KOPT-K1 (cell line): Measurements from ENCODE around the gene SUGCT.

Experiments
- H3K27ac ChIP-seq: fragments of 200-600 bp; sonication (generic); 2 replicates; pipeline ENCODE4 v1.5.1; 2016; ENCODE audit warnings: antibody characterized with exemption, mild to moderate bottlenecking, low read depth, low read length; ENCODE audit not compliant: poor library complexity, severe bottlenecking
- H3K36me3 ChIP-seq: fragments of 200-600 bp; sonication (generic); 2 replicates; pipeline ENCODE4 v1.5.1; 2017; ENCODE audit warnings: antibody characterized with exemption, mild to moderate bottlenecking, low read length, moderate library complexity; ENCODE audit not compliant: insufficient read depth
- H3K9me3 ChIP-seq: fragments of 200-600 bp; sonication (generic); 2 replicates; pipeline ENCODE4 v1.5.1; 2017; ENCODE audit warnings: antibody characterized with exemption, low read length, mild to moderate bottlenecking; ENCODE audit not compliant: insufficient read depth, poor library complexity, severe bottlenecking

The SUGCT gene

DNA sequence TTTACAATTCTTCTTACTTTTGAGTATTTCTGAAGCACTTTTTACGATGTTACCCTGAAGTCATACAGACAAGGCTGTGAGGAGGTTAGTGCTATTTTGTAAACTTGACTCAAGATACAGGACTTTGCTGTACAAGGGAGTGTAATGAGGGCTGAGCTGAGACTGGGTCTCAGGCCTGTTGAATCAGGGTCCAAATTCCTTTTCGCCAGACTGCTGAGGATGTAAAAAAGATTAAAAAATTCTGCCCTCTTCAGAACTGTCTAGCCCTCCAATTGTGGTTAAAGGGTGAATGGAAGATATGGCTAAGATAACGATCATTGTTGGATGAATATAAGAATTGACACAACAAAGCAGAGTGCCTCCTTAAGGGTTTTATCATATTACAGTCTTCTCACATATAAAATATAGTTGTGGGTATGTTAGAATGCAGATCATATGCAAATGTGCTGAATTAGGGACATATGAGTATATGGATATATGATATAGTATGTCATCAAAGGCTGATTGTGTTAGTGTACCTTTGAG is 165.4 kb downstream of the SUGCT start:
- H3K36me3 ChIP-seq = no peaks in the 10 kb centered on the region
- H3K27ac ChIP-seq = no peak overlapping the region
- no peaks in the 10 kb centered on the region for H3K9me3 ChIP-seq

DNA sequence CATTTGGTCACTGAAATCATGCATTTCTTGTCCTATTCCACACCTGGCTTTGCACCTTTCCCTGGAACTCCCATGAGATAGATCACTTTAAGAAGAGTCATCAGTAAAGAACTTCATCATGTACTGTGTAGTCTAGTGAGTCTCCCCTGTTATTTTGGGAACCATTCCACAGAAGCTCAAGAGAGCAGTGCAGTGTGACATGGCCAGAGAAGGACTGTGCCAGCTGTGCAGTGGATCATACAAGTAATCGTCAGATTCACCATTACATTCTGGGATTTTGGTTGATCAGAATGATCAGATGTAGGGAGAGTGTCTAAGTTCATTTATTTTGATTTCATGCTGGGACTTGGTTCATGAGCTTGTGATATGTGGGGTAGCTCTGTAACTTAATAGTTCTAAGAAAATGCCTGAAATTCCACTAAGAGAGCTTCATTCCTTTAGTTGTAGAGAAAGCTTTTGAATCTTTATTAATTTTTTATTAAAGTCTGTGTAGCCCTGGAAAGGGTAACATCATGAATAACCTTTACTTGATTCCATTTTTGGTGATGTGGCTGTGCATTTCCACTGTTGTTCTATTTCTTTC is 166.8 kb downstream of the SUGCT start:
- no peaks in the 10 kb centered on the region for H3K36me3 ChIP-seq
- no peak overlapping the region for H3K27ac ChIP-seq
- no peaks in the 10 kb centered on the region for H3K9me3 ChIP-seq

GRCh38 chr7:40303996-40304395 is 169.2 kb downstream of the SUGCT start:
- no peaks in the 10 kb centered on the region for H3K36me3 ChIP-seq
- H3K9me3 ChIP-seq = no peaks in the 10 kb centered on the region
- H3K27ac ChIP-seq = no peak overlapping the region

DNA sequence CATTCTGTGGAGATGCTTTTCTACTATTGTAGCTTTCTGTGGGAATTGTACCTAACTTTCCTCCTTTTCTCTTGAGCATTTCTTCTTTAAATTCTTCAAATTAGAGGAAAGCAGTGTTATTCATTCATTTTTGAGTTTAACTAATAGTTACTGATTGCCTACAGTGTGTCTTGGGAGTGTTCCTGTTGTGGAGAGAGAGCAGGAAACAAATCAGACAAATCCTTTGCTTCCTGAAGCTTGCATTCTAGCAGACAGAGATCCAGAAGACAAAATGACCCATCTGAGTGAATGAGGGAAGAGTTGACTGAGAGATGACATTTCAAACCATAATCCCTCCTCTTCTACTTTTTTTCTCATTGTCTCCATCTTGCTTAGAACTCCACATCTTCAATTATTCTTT is 170.4 kb downstream of the SUGCT start:
- Histone ChIP-seq H3K9me3 (no peaks in the 10 kb centered on the region), H3K36me3 (no peaks in the 10 kb centered on the region), H3K27ac (no peak overlapping the region)

DNA sequence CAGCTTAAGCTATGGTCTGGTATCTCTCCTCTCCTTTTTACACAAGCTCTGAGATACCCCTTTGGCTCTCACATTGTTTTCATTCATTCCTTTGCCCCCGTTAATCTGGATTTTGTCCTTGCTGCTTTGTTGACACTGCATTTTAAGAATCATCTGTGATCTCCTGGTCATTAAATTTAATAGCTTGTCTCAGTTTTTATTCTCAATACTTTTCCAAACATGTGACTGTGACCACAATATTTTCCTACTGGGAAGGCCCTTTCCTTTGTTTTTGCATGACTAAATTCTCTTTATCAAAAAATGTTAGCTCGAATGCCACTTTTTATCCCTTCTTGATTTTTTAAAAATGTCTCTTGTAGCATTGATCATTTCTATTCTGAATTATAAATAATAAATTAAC is 171.2 kb downstream of the SUGCT start:
- Histone ChIP-seq H3K9me3 (no peaks in the 10 kb centered on the region), H3K27ac (no peak overlapping the region), H3K36me3 (no peaks in the 10 kb centered on the region)

GRCh38 chr7:40306596-40306995 is 171.8 kb downstream of the SUGCT start:
- Histone ChIP-seq H3K27ac (no peak overlapping the region), H3K9me3 (no peaks in the 10 kb centered on the region)

DNA sequence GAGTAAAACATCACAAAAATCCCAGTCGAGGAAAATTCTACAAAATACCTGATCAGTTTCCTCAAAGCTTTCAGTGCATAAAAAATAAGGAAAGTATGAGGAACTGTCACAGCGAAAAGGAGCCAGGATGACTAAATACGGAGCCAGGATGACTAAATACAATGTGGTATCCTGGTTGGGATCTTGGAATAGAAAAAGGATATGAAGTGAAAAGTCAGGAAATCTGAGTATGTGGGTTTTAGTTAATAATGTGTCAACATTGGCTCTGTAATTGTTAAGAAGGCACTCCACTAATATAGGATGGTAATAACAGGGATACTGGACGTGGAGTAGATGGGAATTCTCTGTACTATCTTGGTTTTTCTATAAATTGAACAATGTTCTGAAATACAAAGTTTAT is 175.5 kb downstream of the SUGCT start:
- Histone ChIP-seq H3K36me3 (no peaks in the 10 kb centered on the region), H3K9me3 (no peaks in the 10 kb centered on the region), H3K27ac (no peak overlapping the region)

More at GRCh38 chr7:40306596-40306995, 171.8 kb downstream of the SUGCT start:
- H3K36me3 ChIP-seq = no peaks in the 10 kb centered on the region

DNA sequence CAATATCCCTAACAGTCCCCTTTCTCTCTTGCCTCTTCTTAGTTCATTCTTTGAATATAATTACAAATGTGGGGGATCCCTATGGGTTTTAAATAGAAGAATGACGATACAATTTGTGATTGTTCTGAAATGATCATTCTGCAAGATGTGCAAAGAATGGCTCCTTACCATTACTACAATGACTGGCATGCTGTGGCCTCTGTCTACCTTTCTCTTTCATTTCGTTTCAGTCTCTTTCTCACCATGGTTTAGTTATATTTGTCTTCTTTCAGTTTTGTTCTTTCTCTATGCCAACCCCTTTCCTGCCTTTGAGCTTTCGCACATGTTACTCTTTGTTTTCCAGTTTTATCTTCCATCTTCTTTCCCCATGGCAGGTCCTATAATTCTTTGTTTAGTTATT is 176.5 kb downstream of the SUGCT start:
- Histone ChIP-seq H3K9me3 (no peaks in the 10 kb centered on the region), H3K36me3 (no peaks in the 10 kb centered on the region), H3K27ac (no peak overlapping the region)

DNA sequence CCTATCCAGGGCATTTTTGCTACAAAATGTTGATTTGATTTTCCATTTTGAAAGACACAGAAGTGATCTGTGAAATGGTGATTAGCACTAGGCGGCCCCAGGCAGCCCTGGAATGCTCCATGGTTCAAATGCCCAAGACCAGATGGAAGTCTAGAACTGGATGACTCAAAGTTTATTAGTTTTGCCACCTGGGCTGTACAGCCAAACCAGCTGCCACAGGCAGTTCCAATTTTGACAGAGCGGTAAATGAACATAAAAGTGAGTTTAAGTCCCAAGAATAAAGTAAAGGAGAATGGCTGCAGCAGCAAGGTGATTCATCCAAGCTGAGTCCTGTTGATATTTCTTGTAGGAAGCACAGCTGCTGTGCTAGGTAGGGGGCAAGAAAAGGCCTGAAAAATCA is 180.5 kb downstream of the SUGCT start:
- H3K27ac ChIP-seq = no peak overlapping the region
- H3K9me3 ChIP-seq = no peaks in the 10 kb centered on the region
- H3K36me3 ChIP-seq = no peaks in the 10 kb centered on the region

- Histone ChIP-seq H3K27ac (no peak overlapping the region), H3K9me3 (no peaks in the 10 kb centered on the region), H3K36me3 (no peaks in the 10 kb centered on the region)
Observed at GRCh38 chr7:40316176-40316575, 181.4 kb downstream of the SUGCT start.

DNA sequence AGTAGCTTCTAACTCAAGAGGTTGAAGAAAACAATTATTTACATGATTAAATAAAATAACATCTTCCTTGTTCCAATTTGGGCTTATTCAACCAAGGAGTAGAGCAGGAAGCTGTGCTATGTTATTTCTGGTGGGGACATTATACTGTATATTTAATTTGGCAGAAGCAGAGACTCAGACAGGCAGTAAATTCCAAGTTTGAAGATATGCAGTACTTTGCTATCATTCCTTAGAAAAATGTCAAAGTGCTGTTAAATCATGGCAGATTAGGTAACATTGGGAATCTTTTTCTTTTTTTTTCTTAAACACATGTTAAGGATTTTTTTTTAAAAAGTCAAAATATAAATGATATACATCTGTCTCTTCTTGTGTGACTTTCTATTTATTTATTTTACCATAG is 190.1 kb downstream of the SUGCT start:
- Histone ChIP-seq H3K9me3 (no peaks in the 10 kb centered on the region), H3K36me3 (no peaks in the 10 kb centered on the region), H3K27ac (no peak overlapping the region)

DNA sequence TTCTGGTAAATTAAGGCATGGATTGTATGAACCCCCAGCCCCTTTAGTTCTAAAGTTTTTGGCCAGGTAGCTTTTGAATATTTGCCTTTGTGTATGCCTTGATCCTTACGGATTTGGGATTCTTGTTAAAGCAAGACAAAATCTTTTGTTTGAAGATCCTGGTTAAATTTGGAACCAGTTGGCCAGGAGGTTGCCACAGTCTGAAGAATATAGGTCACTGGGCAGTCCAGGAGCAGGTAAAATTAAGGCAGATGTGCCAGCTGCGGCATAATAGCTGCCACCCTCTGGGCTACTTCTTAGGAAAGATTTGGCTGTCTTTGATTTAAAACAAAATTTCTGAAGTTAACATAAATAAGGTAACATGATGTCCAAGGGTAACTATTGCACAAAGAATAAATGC is 192.3 kb downstream of the SUGCT start:
- Histone ChIP-seq H3K27ac (no peak overlapping the region), H3K9me3 (no peaks in the 10 kb centered on the region), H3K36me3 (no peaks in the 10 kb centered on the region)

- H3K27ac ChIP-seq = no peak overlapping the region
- H3K9me3 ChIP-seq = no peaks in the 10 kb centered on the region
- no peaks in the 10 kb centered on the region for H3K36me3 ChIP-seq
Observed at GRCh38 chr7:40327873-40328272, 193.1 kb downstream of the SUGCT start.

DNA sequence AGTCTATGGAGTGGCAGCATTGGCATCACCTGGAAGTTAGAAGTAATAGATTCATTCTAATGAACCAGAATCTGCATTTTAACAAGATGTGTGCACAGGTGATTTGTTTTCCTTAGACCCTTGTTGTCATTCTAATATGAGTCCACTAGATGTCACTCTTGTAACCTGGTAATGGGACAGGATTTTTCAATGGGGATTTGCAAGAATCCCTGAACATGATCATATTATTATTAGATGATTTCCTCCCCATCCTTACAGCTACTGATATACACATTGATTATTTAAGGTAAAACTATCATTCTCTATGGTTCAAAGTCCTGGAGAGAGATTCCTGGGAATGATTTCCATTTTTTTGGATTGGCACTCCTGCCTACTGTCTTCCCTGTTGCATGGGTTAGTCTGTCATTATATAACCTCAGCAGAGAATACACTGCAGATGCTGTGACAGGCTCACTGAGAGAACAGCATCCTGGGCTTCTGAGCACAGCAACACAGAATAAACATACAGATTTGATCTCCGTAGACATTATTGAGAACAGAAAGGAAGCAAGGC is 194.9 kb downstream of the SUGCT start:
- Histone ChIP-seq H3K27ac (no peak overlapping the region), H3K36me3 (no peaks in the 10 kb centered on the region), H3K9me3 (no peaks in the 10 kb centered on the region)

- no peak overlapping the region for H3K27ac ChIP-seq
- no peaks in the 10 kb centered on the region for H3K36me3 ChIP-seq
- no peaks in the 10 kb centered on the region for H3K9me3 ChIP-seq
Observed at GRCh38 chr7:40330408-40330807, 195.6 kb downstream of the SUGCT start.

- no peaks in the 10 kb centered on the region for H3K36me3 ChIP-seq
- no peaks in the 10 kb centered on the region for H3K9me3 ChIP-seq
- no peak overlapping the region for H3K27ac ChIP-seq
Observed at GRCh38 chr7:40331915-40332314, 197.1 kb downstream of the SUGCT start.
